Measurements from ENCODE around the gene SIDT1.

DNA sequence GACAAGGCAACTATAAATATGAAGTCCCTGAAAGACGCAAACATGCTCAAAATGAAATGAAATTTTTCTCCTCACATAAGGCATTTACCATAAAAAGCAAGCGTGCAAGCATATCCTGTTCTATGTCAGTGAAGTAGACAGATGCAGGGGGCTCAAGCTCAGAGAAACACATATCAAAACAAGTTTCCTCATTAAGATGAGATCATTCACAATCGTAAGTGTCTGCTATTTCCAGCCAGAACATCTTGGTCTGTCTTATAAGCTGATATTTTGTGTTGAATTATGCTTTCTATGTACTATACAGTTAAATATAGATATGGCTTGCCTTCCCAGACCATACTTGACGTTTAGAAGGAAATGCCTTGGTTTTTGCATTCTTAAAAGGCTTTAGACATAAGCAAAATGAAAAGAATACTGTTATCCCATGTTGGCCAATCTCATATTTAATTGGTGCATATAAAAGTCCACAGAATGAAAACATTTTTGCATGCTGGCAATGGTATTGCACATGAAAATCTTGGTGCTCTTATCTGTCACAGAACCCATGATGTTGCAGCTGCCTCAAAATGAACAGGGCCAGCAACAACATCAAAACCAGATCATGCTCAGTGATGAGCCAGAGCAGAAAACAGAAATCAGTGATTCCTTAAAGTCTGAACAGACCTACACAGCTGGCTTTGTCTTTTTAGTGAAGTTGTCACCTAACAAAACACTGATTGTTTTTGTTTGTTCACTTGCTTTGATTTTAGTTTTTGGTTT, 65.4 kb downstream of the SIDT1 start:
- TF ChIP-seq TCF12 (IDR thresholded peaks at IDR 0.05; ENCODE audit: low read depth) (no peak), EP300 (IDR thresholded peaks at IDR 0.05; ENCODE audit: borderline replicate concordance) (no peak), NFIC (IDR thresholded peaks at IDR 0.05) (no peak), FOXM1 (IDR thresholded peaks at IDR 0.05; ENCODE audit: borderline replicate concordance, low read depth) (no peak), CREB1 (IDR thresholded peaks at IDR 0.05; ENCODE audit: low read depth) (no peak), TAF1 (IDR thresholded peaks at IDR 0.05; ENCODE audit: low read depth) (no peak), RAD21 (IDR thresholded peaks at IDR 0.05; ENCODE audit: low read depth) (no peak), EGR1 (IDR thresholded peaks at IDR 0.05) (no peak), YY1 (IDR thresholded peaks at IDR 0.05; ENCODE audit: low read depth) (no peak)
- TF ChIP-seq, protein P1, sequence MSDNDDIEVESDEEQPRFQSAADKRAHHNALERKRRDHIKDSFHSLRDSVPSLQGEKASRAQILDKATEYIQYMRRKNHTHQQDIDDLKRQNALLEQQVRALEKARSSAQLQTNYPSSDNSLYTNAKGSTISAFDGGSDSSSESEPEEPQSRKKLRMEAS (IDR thresholded peaks at IDR 0.05): no peak
- TF ChIP-seq, protein P2, sequence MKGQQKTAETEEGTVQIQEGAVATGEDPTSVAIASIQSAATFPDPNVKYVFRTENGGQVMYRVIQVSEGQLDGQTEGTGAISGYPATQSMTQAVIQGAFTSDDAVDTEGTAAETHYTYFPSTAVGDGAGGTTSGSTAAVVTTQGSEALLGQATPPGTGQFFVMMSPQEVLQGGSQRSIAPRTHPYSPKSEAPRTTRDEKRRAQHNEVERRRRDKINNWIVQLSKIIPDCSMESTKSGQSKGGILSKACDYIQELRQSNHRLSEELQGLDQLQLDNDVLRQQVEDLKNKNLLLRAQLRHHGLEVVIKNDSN (IDR thresholded peaks at IDR 0.05): no peak
- TF ChIP-seq, protein P3, sequence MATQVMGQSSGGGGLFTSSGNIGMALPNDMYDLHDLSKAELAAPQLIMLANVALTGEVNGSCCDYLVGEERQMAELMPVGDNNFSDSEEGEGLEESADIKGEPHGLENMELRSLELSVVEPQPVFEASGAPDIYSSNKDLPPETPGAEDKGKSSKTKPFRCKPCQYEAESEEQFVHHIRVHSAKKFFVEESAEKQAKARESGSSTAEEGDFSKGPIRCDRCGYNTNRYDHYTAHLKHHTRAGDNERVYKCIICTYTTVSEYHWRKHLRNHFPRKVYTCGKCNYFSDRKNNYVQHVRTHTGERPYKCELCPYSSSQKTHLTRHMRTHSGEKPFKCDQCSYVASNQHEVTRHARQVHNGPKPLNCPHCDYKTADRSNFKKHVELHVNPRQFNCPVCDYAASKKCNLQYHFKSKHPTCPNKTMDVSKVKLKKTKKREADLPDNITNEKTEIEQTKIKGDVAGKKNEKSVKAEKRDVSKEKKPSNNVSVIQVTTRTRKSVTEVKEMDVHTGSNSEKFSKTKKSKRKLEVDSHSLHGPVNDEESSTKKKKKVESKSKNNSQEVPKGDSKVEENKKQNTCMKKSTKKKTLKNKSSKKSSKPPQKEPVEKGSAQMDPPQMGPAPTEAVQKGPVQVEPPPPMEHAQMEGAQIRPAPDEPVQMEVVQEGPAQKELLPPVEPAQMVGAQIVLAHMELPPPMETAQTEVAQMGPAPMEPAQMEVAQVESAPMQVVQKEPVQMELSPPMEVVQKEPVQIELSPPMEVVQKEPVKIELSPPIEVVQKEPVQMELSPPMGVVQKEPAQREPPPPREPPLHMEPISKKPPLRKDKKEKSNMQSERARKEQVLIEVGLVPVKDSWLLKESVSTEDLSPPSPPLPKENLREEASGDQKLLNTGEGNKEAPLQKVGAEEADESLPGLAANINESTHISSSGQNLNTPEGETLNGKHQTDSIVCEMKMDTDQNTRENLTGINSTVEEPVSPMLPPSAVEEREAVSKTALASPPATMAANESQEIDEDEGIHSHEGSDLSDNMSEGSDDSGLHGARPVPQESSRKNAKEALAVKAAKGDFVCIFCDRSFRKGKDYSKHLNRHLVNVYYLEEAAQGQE (IDR thresholded peaks at IDR 0.05; ENCODE audit: low read depth): no peak
